GM19023 (cell line): ENCODE results near the gene RAB31.

Experiments
- ATAC-seq: cut with Tn5 transposase; IDR thresholded peaks from one replicate; pipeline ENCODE4 v1.9.1; 2021; ENCODE audit warnings: mild to moderate bottlenecking, moderate library complexity; ENCODE audit not compliant: unreplicated experiment

Gene RAB31

DNA sequence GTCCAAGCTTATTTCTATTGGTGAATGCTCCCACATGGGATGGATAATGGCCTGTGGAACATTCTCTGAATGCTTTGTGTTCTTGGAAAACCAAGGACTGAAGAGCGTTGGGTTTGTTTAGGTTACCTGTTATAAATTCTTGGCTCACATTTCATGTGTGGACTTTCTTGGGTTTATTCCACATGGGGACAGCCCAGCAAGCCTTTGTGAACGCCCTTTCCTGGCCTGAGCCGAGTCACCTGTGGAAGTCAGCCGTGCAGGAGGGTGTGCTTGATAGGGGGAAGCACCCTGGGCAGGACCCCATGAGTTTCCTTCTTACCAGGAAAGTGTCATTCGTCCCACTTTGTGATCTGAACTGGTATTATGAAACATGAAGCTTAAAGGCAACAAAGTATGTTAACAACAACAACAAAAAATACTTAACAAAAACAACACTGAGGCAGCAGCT is 4.1 kb downstream of the RAB31 start:
- ATAC-seq, result no peak

DNA sequence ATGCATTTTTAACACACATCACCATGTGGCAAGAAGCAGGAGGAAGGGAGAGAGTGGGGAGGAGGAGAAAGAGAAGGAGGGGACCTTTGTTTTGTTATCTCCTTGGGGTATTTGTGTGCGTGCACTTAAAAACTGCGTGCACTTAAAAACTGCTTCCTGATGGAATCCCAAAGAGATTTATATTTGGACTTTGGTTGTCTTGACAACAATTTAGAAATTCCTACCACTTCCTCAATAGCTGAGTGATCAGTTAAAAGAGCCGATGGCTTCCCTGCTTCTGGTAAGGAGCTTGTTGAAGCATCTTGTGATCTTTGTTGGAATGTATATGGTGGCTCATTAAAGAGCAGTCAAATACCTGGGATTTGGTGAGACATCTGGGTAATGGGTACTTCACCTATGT is 4.5 kb downstream of the RAB31 start:
- ATAC-seq, result no peak

DNA sequence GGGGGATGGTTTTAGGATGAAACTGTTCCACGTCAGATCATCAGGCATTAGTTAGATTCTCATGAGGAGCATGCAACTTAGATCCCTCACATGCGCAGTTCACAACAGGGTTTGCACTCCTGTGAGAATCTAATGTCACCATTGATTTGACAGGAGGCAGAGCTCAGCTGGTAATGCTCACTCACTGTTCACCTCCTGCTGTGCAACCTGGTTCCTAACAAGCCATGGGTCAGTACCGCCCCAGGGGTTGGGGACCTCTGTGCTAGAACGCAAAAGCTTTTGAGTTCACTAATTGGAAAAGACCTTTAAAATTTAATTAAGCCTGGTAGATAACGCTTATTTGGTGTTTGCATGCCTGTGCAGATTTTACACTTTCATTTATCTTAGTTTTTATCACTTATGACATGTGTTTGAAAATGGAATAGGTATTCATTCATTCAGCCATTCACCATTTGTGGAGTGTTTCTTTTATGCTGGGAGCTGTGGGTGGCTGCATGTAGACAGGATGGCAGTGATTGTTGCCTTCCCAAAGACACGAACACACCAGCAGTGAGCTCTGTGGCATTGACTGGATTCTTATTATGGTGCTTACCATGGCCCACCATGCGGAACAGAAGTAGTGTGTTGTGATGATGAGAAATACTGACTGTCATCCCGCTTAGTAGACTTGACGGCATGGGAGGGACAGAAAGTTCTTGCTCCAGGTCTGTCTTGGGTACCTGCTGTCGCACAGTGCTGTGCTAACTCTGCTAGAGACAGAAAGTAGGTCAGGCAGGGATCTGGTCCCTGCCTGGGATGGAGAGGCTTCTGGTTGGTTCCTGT is 6.4 kb downstream of the RAB31 start:
- no peak for ATAC-seq

DNA sequence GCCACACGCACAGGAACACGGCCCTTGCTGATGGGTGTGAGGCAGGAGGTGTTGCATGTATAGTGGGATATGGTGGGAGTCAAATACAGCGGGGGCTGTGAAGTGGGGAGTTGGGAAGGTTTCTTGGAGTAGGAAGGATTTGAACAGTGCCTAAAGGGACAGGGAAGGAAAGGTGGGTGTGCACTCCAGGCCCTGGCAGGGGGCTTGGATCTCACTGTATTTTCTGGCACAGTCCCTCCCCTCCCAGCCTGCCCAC is 6.9 kb downstream of the RAB31 start:
- ATAC-seq, result no peak

DNA sequence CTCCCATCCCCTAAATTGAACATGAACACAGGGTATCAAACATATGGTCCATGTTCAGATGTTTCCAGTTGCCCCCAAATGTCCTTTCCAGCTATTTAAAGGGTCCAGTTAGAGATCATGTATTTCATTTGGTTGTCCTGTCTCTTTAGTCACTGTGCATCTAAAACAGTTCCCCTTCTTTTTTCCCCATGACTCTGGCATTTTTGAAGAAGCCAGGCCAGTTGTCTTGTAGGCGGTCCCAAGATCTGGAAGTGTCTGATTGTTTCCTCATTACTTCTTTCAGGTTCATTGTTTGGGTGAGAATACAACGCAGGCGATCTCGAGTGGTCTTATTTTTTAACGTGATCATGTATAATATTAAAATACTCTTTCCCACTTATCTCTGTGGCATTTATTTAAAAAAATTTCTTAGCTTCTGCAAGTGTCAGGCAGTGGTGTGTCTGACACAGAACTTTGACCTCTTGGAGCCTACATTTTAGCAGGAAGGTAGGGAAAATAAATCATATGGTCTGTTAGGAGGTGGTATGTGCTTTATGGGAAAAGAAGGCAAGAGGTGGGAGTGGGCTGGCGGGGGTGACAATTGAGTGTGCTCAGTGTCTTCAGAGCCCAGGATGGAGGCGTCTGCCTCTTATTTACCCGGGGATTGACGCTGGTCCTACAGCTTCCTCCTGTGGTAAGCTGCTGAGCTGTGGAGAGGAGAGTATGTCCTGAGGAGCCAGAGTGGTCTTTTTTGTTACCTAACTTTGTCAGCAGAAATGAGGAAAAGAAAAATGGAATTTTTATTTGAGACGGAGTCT is 8.1 kb downstream of the RAB31 start:
- no peak for ATAC-seq

DNA sequence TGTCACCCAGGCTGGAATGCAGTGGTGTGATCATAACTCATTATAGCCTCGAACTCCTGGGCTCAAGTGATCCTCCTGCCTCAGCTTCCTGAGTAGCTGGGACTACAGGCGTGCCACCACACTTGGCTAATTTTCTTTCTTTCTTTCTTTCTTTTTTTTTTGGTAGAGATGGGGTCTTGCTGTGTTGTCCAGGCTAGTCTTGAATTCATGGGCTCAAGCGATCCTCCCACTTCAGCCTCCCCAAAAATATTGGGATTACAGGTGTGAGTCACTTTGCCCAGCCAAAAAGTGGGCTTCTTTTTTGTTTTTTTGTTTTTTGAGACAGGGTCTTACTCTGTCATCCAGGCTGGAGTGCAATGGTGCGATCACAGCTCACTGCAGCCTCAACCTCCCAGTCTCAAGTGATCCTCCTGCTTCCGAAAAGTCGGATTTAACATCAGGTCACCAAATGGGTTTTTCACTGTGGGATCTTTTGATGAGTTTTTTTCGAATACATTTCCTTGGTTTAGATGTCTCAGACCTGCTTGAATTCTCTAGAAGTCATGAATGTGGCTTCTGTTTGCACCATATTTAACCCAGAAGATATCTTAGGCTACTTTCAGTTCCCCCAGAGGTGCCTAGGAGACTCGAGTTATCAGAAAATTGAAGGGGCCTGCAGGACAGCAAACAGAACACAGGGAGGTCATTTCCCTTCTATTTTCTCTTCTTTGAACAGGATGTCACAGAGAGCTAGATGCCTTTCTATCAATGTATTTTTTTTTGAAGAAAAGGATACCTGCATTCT is 8.9 kb downstream of the RAB31 start:
- no peak for ATAC-seq

DNA sequence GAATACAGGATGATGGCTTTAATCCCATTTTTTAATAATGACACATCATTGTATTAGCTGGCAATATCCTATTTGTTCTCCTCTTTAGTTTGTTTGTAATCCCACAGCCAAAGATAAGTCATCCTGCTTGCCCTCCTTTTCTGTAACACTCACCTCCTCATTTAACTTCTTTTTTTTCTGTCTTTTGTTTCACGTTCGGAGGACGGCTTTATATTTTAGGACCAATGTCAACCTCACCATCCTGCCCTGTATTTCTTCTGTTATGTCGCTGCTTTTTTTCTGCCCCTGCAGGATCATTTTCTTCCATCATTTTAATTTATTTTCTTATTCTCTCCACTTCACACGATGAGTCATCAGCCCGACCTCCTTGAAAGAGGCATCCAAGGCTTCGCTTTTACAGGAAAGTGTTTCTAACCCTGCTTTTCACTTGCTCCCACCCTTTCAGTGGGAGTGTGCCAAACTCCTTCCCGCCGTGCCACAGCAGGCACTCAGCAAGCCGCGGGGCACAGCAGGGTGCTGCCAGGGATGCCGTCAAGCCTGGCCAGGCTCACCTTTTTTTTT is 11.4 kb downstream of the RAB31 start:
- no peak for ATAC-seq

DNA sequence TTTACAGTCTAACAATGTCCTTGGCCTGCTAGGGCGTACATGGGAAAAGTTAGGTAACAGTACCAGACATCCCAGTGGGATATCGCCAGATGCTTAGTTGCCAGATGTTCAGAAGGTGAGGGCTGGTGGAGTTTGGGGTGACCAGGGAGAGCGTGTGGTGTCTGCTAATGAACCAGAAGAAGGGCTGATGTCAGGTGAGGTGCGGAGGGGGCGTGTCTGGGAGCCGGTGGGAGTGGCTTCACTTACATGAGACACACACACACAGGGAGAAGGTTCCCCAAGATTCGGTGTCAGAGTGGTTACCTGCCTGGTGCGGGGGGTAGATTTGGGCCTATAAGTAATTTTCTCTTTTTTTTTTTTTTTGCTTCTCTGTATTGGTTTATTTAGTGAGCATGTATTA is 12.2 kb downstream of the RAB31 start:
- no peak for ATAC-seq

DNA sequence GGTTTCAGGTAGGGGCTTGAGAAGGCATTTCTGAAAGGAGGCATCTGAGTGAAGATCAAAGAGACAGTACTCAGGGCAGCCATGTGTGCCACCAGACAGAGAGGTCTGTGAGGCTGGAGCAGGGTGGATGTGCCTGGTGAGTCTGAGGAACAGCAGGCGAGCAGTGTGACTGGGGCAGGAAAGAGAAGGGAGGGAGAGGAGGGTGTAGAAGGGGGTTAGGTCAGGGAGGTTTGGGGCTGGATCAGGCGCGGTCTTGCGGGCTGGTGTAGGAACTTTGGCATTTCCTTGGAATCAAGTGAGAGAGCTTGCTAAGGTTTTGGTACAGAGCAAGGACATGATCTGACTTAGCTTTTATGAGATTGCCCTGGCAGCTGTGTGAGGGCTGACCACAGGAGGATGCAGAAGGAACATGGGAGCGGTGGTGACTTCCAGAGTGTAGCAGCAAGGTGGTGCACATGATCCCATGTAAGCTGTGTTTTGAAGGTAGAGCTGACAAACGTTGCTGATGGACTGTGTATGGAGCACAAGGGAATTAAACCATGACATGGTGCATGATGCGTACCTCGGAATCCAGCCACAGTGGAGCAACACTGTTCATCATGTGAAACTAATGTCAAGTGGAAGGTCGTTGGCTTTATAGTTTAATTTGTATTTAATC is 13.9 kb downstream of the RAB31 start:
- ATAC-seq, result no peak

DNA sequence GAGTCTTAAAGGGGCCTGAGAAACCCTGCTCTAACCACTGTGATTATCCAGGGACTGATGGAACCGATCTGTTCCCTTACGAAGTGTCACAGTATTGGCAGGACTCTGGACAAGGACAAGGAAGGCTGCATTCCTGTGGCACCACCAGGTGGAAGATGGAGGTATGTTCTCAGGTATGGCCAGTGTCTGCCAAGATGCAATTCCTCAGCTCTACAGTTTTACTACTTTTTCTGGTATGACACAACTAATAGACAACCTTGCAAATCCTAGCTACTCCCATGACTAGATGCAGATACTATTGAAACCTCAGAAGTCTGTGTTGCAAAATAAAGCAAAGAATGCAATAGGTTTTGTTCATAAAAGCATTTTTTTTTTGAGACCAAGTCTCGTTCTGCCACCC is 14.6 kb downstream of the RAB31 start:
- no peak for ATAC-seq

DNA sequence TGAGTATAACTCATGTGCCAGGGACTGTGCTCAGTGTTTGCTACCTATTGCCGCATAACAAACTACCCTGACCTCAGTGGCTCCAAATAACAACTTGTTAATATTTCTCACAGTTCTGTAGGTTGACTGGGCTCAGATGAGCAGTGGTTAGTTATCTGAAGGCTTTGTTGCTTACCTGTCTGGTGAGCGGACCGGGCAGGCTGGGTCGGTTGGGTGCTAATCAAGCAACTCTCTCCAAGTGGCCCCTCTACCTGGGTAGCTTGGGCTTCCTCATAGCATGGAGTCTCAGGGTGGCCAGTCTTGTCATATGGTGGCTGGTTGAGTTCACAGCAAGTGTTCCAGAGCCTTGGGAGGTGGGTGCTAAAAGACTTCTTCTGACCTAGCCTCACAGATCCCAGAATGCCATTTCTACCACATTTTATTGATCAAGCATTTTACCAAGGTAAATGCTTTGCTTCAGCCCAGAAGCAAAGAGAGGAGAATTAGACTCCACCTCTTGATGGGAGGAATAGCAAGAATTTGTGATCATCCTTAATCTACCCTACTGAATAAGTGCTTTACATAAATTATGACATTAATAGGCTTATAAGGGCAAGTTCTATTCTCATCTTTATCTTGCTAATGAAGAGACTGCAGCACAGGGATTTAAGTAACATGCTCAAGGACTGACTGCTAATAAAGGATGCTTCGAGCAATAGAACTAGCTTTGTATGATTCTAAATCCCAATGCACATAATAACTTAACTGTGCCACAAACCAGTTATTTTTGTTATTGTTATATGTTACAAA is 16.9 kb downstream of the RAB31 start:
- no peak for ATAC-seq

DNA sequence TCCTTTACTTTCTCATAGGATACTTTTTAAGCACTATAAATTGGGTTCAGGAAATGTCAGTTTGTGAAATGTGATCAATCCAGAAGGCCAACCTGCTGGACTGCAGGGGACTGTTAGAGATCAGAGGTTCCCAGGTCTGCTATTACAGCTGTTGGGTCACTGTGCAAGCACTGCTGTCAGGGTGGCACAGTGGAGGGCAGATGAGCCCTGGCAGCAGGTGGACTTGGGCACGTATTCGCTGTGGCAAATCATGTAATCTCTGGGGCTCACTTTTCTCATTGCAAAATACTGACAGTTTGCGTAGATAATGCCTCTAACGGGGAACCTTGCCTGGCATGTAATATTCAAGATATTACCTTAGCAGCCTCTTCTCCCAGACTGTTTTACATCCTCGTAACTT is 18.1 kb downstream of the RAB31 start:
- ATAC-seq, result no peak

DNA sequence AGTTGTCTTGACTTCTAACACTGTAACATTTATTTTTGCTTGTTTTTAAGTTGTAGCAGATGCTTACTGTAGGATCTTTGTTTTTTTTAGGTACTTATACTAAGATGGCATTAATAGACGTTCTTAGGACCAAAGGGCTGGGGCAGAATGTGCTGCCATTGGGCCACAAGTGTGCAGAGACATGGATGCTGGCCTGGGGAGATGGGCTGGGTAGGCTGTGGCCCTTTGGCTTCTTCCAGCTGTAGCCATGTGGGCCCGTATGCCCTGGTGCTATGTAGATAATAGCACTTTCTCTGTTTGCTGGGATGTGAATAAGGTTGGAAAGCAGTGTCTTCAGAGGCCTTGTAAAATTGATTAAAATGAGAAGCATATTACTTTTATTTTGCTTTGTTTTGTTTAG is 18.8 kb downstream of the RAB31 start:
- no peak for ATAC-seq

DNA sequence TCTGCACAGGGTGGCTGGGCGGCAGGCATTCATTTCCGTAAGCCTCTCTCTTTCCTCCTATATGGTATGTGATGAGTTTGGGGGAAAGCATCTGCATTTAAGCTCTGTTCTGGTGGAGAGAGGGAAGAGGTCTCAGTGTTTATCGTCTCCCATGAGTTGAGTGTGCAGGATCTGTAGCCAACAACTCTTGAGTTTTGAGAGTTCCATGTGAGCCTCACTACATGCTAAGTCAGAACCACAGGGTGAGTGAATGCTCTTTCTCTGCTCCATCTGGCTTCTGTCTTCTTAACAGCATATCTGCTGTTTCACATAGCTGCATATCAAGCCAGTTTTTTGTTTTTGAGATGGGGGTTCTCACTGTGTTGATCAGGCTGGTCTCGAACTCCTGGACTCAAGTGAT is 22.7 kb downstream of the RAB31 start:
- no peak for ATAC-seq

DNA sequence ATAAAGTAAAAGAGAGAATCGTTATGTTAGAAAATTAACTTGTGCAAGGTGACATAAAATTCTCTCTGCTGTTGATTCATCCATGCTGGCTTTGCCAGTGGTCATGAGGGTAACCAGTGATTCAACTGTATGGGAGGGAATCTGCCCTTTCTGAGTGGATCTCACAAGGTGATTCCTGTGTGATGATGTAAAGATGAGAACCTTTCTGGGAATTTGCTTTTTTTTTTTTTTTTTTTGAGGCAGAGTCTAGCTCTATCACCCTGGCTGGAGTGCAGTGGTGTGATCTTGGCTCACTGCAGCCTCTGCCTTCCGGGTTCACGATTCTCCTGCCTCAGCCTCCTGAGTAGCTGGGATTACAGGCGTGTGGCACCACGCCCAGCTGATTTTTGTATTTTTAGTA is 23.3 kb downstream of the RAB31 start:
- ATAC-seq, result no peak

DNA sequence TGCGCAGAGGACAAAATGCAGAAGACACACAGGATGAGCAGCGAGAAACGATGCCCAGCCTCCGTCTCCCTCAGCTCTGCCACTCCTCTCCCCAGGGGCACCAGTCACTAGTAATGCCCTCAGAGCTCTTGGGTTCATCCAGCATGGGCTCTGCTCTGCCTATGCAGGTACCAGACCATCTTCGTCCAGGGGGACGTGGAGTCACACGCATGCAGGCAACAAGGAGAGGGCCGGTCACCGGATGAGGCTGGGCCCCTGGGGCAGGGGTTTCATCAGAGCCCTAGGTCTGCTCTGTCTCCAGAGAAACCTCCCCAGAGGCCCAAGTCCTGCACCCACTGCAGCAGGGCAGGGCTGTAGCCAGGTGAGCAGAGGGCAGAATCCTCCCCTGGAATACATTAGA is 23.9 kb downstream of the RAB31 start:
- no peak for ATAC-seq

DNA sequence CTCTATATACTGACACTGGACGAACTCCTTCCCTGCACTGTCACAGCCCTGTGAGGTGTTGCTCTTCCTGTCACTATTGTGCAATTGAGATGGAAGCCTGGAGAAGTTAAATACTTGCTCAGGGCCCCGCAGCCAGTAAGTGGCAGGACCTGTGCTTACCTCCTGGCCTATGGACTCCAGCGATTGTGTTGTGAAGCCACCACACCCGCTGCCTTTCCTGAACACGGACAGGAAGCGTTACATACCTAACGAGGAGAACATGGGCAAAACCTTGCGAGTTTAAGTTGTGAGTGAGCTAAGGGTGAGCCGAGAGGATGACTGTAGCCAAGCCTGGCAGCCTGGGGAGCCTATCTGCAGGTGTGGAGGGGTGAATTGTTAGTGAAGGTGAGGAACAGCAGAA is 26.1 kb downstream of the RAB31 start:
- ATAC-seq, result no peak

DNA sequence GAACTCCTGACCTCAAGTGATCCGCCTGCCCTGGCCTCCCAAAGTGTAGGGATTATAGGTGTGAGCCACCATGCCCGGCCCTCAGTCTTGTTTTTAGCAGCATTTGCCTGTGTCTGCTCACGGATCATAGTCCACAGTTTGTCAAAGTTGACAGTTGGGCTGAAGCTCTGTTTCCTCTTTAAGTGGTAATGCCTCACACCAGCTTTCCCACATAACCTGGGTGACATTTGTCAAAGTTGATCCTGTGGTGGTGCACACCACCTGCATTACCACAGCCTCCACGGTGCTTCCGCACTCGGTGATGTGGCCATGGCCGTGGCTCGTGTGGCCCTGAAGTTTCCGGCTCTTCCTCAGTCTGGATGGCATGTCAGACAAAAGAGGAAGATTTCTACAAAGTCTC is 27.1 kb downstream of the RAB31 start:
- no peak for ATAC-seq

DNA sequence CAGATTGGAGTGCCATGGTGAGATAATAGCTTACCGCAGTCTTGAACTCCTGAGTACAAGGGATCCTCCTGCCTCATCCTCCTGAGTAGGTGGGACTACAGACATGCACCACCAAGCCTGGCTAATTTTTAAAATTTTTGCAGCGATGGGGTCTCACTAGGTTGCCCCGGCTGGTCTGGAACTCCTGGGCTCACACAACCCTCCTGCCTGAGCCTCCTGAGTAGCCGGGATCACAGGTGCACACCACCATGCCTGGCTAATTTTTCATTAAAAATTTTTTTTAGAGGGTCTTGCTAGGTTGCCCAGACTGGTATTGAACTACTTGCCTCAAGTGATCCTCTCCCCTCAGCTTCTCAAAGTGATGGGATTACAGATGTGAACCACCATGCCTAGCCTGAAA is 27.8 kb downstream of the RAB31 start:
- no peak for ATAC-seq

DNA sequence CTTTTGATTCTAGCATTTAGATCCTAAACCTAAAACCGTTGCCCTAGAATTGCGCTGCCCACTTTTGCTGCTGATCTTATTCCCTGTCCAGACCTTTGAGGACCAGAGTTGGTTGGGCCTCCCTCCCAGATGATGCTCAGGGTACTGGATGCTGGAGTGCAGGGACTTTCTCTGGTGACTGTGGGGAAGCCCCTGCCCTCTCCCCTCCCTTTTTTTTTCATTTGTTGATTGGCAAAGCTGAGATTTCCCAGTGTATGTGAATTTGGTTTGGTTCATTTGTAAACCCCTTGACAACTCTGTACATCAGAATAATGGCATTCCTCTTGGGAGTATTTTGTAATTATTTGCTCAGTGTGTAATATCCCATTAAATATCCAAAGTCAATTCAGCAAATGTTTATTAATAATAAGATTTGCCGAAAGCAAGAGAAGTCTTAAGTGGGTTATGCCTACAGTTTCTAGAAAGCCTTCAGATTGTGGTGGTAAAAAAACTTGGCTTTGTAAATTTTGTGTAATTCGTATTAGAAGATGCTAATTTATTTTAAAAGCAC is 28.3 kb downstream of the RAB31 start:
- no peak for ATAC-seq
